Anterior cingulate cortex (tissue), 58 donors: Measurements from ENCODE around the gene BDP1.
"Not testable (repeated sequence)": the region's sequence is repeated elsewhere in the genome, so short reads cannot be mapped to it uniquely, and the experiment has no call there.

Experiments used
- DNase-seq, 58 donors: peaks; one replicate each; lab custom pipeline; 2025; lab: John Stamatoyannopoulos, UW

BDP1 gene

GRCh38 chr5:71461360-71461759 lies 5.9 kb downstream of the BDP1 start:
- DNase-seq = no peak

- no peak for DNase-seq
Observed at GRCh38 chr5:71471193-71471592, 15.7 kb downstream of the BDP1 start.

- DNase-seq = peak in 1 of 58 donors; percentile 1
Observed at GRCh38 chr5:71475788-71476384, 20.4 kb downstream of the BDP1 start.

GRCh38 chr5:71481441-71481840 lies 26.0 kb downstream of the BDP1 start:
- no peak for DNase-seq

GRCh38 chr5:71482132-71482531 lies 26.7 kb downstream of the BDP1 start:
- DNase-seq = no peak

GRCh38 chr5:71483355-71483754 lies 27.9 kb downstream of the BDP1 start:
- no peak for DNase-seq

- DNase-seq = no peak
Observed at GRCh38 chr5:71492817-71493615, 37.6 kb downstream of the BDP1 start.

- DNase-seq = not testable (repeated sequence)
Observed at GRCh38 chr5:71494202-71494601, 38.8 kb downstream of the BDP1 start.

GRCh38 chr5:71498756-71499155 lies 43.3 kb downstream of the BDP1 start:
- not testable (repeated sequence) for DNase-seq

- no peak for DNase-seq
Observed at GRCh38 chr5:71503536-71503935, 48.1 kb downstream of the BDP1 start.

- DNase-seq = no peak
Observed at GRCh38 chr5:71522151-71522550, 66.7 kb downstream of the BDP1 start.

GRCh38 chr5:71525611-71526010 lies 70.2 kb downstream of the BDP1 start:
- not testable (repeated sequence) for DNase-seq

- no peak for DNase-seq
Observed at GRCh38 chr5:71528206-71528605, 72.8 kb downstream of the BDP1 start.

- no peak for DNase-seq
Observed at GRCh38 chr5:71529682-71530081, 74.2 kb downstream of the BDP1 start.

GRCh38 chr5:71533142-71533541 lies 77.7 kb downstream of the BDP1 start:
- DNase-seq = no peak

GRCh38 chr5:71533615-71534014 lies 78.2 kb downstream of the BDP1 start:
- DNase-seq = no peak

GRCh38 chr5:71537687-71538086 lies 82.2 kb downstream of the BDP1 start:
- DNase-seq = no peak

- not testable (repeated sequence) for DNase-seq
Observed at GRCh38 chr5:71550885-71551284, 95.4 kb downstream of the BDP1 start.

- not testable (repeated sequence) for DNase-seq
Observed at GRCh38 chr5:71551582-71551981, 96.1 kb downstream of the BDP1 start.

- DNase-seq = not testable (repeated sequence)
Observed at GRCh38 chr5:71552026-71552749, 96.7 kb downstream of the BDP1 start.

- DNase-seq = no peak
Observed at GRCh38 chr5:71563161-71563560, 107.7 kb downstream of the BDP1 start.
